ENCODE measurements around the gene SMIM1. TPM values are rescaled to one million over a fixed set of nuclear protein-coding genes. Genes with fewer than 3 reads are reported as not detected.

Gene SMIM1
- total RNA-seq, 1 donor from 2014 or later = 1.0 TPM

GRCh38 chr1:3733094-3733882, 39.3 kb upstream of the SMIM1 start:
- Mint-ChIP-seq H3K36me3 (ENCODE audit: low read depth) (peaks cover 3% of the 10 kb centered on the region), H3K4me3 (no peak overlapping the region), H3K9me3 (no peaks in the 10 kb centered on the region), H3K27ac (no peak overlapping the region), H3K4me1 (ENCODE audit: low read depth) (no peaks in the 10 kb centered on the region), H3K27me3 (ENCODE audit: insufficient read depth) (no peaks in the 10 kb centered on the region)
- intact Hi-C loops (cut with micrococcal nuclease) = no loop called here
- DNase-seq (ENCODE audit: low spot score) = no peak

DNA sequence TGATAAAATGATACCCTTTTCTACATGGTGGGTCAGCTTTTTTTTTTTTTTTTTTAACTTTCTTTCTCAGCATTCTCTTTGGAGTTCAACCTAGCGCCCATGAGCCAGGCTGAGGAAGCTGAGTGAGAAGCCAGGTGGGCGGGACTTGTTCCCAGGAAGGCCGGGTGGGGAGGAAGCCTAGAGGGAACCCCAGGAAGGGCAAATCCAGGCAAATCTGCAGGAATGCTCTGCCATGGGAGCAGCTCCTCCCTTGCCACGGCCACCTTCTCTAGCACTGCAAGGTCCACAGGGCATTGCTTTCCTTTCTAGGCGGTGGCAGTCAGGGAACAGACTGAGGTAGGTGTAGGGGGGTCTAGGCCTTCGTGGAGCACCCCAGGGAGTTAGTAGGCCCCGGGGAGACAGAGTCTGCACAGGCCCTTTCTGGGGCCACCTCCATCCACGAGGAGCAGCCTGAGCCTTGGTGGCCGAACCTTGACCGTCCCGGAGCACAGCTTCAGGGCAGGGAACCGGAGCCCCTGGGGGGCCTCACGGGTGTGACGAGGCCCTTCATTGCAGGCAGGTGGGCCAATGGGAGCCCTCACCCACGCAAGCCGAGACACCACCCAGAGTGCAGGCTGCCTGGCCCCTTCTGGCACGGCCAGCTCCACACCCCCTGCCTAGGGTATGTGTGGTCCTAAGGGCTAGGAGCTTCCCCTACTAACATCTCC, 38.5 kb upstream of the SMIM1 start:
- DNase-seq (ENCODE audit: low spot score) = no peak
- H3K27me3 Mint-ChIP-seq (ENCODE audit: insufficient read depth) = no peaks in the 10 kb centered on the region
- H3K36me3 Mint-ChIP-seq (ENCODE audit: low read depth) = peaks cover 3% of the 10 kb centered on the region
- no peaks in the 10 kb centered on the region for H3K4me1 Mint-ChIP-seq (ENCODE audit: low read depth)
- no peaks in the 10 kb centered on the region for H3K9me3 Mint-ChIP-seq
- intact Hi-C loops (cut with micrococcal nuclease) = no loop called here
- H3K4me3 Mint-ChIP-seq = no peak overlapping the region
- no peak overlapping the region for H3K27ac Mint-ChIP-seq

DNA sequence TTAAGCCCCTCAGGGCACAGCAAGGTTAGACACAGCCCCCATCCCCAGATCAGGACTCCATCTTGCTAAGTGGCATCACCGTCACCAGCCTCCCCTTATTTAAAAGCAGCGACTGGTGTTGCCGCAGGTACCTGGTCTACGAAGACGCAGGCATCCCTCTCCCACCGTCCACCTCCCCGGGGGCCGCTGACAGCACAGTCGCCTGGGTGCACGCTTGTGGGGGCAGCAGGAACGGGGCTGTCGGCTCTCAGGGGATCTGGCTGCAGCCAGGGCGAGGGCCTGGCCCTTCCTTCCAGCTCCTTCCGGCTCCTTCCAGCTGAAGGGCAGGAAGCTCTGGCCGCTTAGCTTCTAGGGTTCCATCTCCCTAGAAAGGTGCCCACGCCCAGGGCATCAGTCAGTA, 37.9 kb upstream of the SMIM1 start:
- Mint-ChIP-seq H3K4me3 (no peak overlapping the region), H3K36me3 (ENCODE audit: low read depth) (peaks cover 3% of the 10 kb centered on the region), H3K9me3 (no peaks in the 10 kb centered on the region), H3K27me3 (ENCODE audit: insufficient read depth) (no peaks in the 10 kb centered on the region), H3K4me1 (ENCODE audit: low read depth) (no peaks in the 10 kb centered on the region), H3K27ac (no peak overlapping the region)
- intact Hi-C loops (cut with micrococcal nuclease) = no loop called here
- DNase-seq (ENCODE audit: low spot score) = no peak

DNA sequence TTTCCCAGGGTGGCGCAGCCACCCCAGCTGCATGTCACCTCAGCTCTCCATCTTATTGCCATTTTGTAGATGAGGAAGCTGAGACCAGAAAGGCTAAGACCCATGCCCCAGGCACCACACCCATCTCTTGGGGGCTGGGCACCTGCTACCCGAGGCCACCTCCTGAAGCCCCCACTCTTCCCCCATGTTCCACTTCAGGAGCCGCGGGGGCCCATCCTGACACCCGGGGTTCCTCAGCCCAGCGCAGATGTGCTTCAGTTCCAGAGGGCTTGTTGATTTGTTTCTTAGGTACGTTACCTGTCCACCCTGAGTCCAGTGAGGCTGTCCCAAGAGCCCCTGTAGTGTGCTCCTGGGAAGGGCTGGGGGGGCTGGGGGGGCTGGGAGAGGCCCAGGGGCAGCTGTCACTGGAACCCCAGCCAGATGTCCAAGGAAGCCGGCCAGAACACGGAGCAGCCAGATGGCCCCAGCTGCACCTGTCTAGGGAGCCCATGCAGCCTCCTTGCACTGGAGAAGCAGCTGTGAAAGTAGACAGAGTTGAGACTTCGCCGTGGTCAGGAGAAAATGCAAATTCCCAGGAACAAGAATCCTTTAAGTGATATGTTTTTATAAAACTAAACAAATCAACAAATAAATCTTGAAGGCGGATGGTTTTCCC, 37.4 kb upstream of the SMIM1 start:
- no peaks in the 10 kb centered on the region for H3K27me3 Mint-ChIP-seq (ENCODE audit: insufficient read depth)
- no peak overlapping the region for H3K4me3 Mint-ChIP-seq
- DNase-seq (ENCODE audit: low spot score) = no peak
- H3K9me3 Mint-ChIP-seq = no peaks in the 10 kb centered on the region
- intact Hi-C loops (cut with micrococcal nuclease) = no loop called here
- no peak overlapping the region for H3K27ac Mint-ChIP-seq
- H3K36me3 Mint-ChIP-seq (ENCODE audit: low read depth) = peaks cover 3% of the 10 kb centered on the region
- H3K4me1 Mint-ChIP-seq (ENCODE audit: low read depth) = no peaks in the 10 kb centered on the region

DNA sequence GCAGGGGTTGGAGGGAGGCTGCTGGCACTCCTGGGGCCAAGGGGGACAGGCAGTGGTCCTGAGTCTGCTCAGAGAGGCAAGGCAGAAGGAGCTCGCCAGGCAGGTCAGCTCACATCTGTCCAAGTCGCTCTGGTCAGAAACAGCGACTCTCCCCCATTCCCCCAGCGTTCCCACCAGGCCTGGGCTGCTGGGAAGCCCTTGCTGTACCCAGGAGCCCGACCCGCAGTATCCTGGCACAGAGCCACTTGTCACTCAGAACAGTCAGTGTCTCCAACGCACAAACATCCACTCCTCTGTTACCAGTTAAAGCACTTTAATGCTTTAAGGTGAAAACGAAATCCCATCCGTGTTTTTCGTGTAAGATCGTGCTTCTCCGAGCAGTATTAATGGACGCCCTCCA, 36.9 kb upstream of the SMIM1 start:
- H3K27ac Mint-ChIP-seq = no peak overlapping the region

GRCh38 chr1:3736131-3736561, 36.4 kb upstream of the SMIM1 start:
- no peaks in the 10 kb centered on the region for H3K4me1 Mint-ChIP-seq (ENCODE audit: low read depth)
- peak overlapping the region; percentile 26 for H3K27ac Mint-ChIP-seq
- H3K4me3 Mint-ChIP-seq = no peak overlapping the region
- H3K36me3 Mint-ChIP-seq (ENCODE audit: low read depth) = peaks cover 3% of the 10 kb centered on the region
- H3K27me3 Mint-ChIP-seq (ENCODE audit: insufficient read depth) = no peaks in the 10 kb centered on the region
- no peak for DNase-seq (ENCODE audit: low spot score)
- H3K9me3 Mint-ChIP-seq = no peaks in the 10 kb centered on the region
- intact Hi-C loops (cut with micrococcal nuclease) = no loop called here

More for the DNA sequence above, 36.9 kb upstream of the SMIM1 start:
- peaks cover 3% of the 10 kb centered on the region for H3K36me3 Mint-ChIP-seq (ENCODE audit: low read depth)
- intact Hi-C loops (cut with micrococcal nuclease) = no loop called here
- no peak overlapping the region for H3K4me3 Mint-ChIP-seq
- no peaks in the 10 kb centered on the region for H3K27me3 Mint-ChIP-seq (ENCODE audit: insufficient read depth)
- H3K4me1 Mint-ChIP-seq (ENCODE audit: low read depth) = no peaks in the 10 kb centered on the region
- H3K9me3 Mint-ChIP-seq = no peaks in the 10 kb centered on the region
- DNase-seq (ENCODE audit: low spot score) = no peak

- no peaks in the 10 kb centered on the region for H3K9me3 Mint-ChIP-seq
- no peak overlapping the region for H3K27ac Mint-ChIP-seq
- H3K4me3 Mint-ChIP-seq = no peak overlapping the region
- DNase-seq (ENCODE audit: low spot score) = no peak
- no peaks in the 10 kb centered on the region for H3K27me3 Mint-ChIP-seq (ENCODE audit: insufficient read depth)
- intact Hi-C loops (cut with micrococcal nuclease) = no loop called here
- H3K36me3 Mint-ChIP-seq (ENCODE audit: low read depth) = peaks cover 3% of the 10 kb centered on the region
- H3K4me1 Mint-ChIP-seq (ENCODE audit: low read depth) = no peaks in the 10 kb centered on the region
Measured at GRCh38 chr1:3736708-3737107, 35.8 kb upstream of the SMIM1 start.

GRCh38 chr1:3738943-3739342, 33.6 kb upstream of the SMIM1 start:
- Mint-ChIP-seq H3K4me1 (ENCODE audit: low read depth) (no peaks in the 10 kb centered on the region), H3K27ac (no peak overlapping the region), H3K27me3 (ENCODE audit: insufficient read depth) (no peaks in the 10 kb centered on the region), H3K4me3 (no peak overlapping the region), H3K9me3 (no peaks in the 10 kb centered on the region), H3K36me3 (ENCODE audit: low read depth) (peaks cover 3% of the 10 kb centered on the region)
- DNase-seq (ENCODE audit: low spot score) = no peak
- intact Hi-C loops (cut with micrococcal nuclease) = no loop called here

DNA sequence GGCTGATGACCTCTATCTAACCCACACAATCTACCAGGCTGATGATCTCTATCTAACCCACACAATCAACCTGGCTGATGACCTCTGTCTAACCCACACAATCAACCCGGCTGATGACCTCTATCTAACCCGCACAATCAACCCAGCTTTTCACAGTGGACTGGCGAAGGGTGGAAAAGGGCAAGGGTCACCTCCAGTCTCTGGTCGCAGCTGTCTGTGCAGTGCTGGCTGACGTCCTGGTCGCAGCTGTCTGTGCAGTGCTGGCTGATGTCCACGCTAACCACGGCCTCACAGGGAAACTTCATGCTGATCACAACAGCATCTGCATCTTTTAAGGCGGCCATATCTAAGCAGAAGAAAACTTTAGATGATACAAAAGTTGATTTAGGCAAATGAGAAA, 32.5 kb upstream of the SMIM1 start:
- no peaks in the 10 kb centered on the region for H3K9me3 Mint-ChIP-seq
- no peak overlapping the region for H3K27ac Mint-ChIP-seq
- intact Hi-C loops (cut with micrococcal nuclease) = loop anchor here (10.0 kb wide), 1 partner anchor 115 kb away; the partner anchor contains the start of gene TPRG1L
- H3K4me3 Mint-ChIP-seq = no peak overlapping the region
- DNase-seq (ENCODE audit: low spot score) = no peak
- no peaks in the 10 kb centered on the region for H3K27me3 Mint-ChIP-seq (ENCODE audit: insufficient read depth)
- H3K36me3 Mint-ChIP-seq (ENCODE audit: low read depth) = peaks cover 3% of the 10 kb centered on the region
- H3K4me1 Mint-ChIP-seq (ENCODE audit: low read depth) = peaks cover 6% of the 10 kb centered on the region

- peaks cover 13% of the 10 kb centered on the region for H3K4me1 Mint-ChIP-seq (ENCODE audit: low read depth)
- peaks cover 3% of the 10 kb centered on the region for H3K36me3 Mint-ChIP-seq (ENCODE audit: low read depth)
- H3K27ac Mint-ChIP-seq = no peak overlapping the region
- H3K4me3 Mint-ChIP-seq = no peak overlapping the region
- intact Hi-C loops (cut with micrococcal nuclease) = loop anchor here (10.0 kb wide), 1 partner anchor 116 kb away; the partner anchor contains the start of gene TPRG1L
- no peaks in the 10 kb centered on the region for H3K27me3 Mint-ChIP-seq (ENCODE audit: insufficient read depth)
- DNase-seq (ENCODE audit: low spot score) = no peak
- no peaks in the 10 kb centered on the region for H3K9me3 Mint-ChIP-seq
Measured at GRCh38 chr1:3740752-3741151, 31.8 kb upstream of the SMIM1 start.

DNA sequence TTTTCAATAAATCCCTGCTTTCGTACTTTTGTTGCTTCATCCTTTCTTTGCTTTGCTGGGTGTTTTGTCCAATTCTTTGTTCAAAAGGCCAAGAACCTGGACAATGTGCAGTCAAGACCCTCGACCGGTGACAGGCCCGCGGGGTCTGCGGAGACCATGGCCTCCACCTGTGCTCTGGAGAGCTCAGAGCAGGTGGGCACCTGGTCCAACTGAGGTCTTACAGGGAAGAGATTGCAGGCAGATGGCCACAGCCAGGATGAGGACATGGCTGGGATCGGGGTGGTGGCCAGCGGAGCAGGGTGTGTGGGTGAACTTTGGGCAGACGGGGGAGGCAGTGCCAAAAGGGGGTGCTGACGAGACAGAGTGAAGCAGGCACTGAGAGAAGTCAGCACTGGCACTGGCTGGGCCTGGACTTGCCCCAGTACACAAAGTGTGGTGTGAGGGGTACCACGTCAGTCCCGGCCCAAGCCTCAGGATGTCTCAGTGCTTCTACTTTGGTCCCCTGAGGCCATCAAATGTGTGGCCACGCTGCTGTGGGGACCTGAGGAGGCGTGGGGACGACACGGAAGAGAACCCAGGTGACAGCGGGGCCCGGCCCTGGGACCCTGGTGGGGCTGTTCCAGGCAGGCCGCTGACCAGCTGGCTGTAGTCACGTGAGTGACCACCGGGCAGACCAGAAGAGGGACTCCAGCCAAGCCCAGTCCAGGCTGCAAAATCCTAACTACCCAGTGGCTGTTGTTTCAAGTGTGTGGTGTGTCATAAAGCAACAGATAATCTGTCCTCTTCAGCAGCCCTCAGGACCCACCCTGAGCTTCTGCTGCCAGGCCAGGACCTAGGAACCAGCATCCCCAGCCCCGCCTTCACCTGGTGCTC, 30.7 kb upstream of the SMIM1 start:
- Mint-ChIP-seq H3K9me3 (no peaks in the 10 kb centered on the region), H3K4me1 (ENCODE audit: low read depth) (peaks cover 22% of the 10 kb centered on the region), H3K27ac (peak overlapping the region; percentile 34), H3K4me3 (no peak overlapping the region), H3K27me3 (ENCODE audit: insufficient read depth) (no peaks in the 10 kb centered on the region), H3K36me3 (ENCODE audit: low read depth) (peaks cover 2% of the 10 kb centered on the region)
- intact Hi-C loops (cut with micrococcal nuclease) = loop anchor here (10.0 kb wide), 1 partner anchor 117 kb away; the partner anchor contains the start of gene TPRG1L
- no peak for DNase-seq (ENCODE audit: low spot score)
